ENCODE results near the gene PICK1.

Gene PICK1

DNA sequence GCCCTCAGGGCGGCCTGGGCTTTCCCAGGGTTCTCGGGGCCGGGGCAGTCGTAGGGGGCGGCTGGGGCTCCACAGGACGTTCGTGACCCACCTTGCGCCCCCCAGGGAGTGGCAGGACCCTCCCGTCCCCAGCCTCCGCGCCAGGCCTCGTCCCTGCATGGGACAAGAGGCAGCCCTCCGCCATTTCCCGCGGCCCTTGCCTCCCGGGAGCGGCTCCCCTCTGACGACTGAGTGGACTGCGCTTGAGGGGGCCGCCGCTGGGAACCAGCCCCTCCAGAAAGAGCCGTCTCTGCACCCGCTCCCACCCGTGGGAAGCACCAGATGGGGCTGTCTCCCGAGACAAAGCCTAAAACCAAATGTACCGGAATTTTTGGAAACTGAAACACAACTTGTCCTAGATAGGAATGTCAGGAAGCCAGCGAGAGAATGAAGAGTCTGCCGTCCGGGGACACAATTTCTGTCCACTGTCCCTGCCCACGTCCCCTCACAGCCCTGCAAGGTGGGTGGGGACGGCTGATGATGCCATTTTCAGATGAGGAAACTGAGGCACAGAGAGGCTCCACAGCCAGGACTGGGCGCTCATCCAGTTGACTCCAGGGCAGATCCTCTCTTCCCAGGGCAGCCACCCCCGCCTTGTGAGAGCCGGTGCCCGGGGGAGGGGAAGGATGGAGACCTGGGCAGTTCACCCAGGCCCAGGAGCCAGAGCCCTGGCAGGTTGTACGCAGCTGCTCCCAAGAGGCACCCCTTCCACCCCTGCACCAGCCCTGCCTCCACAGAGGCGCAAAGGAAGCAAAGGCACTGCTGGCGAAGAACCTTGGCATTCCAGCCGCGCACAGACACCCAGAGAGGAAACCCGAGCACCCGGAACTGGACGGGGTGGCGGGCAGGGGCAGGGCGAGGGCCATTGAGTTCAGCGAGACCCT is 18.1 kb upstream of the PICK1 start:
- no peak overlapping the region for H3K27ac ChIP-seq (ENCODE audit: low read depth, low read length)
- no peaks in the 10 kb centered on the region for H3K9me3 ChIP-seq (ENCODE audit: control insufficient read depth in 5 of 5, low read length in 5 of 5)
- no peak overlapping the region for H3K9ac ChIP-seq (ENCODE audit: low read length in 5 of 5)
- H3K4me3 ChIP-seq (ENCODE audit: low read depth in 1 of 5, low read length in 5 of 5): no peak overlapping the region
- no peaks in the 10 kb centered on the region for H3K27me3 ChIP-seq (ENCODE audit: control insufficient read depth in 5 of 5, insufficient read depth in 4 of 5, low read length in 5 of 5)
- H3K4me1 ChIP-seq (ENCODE audit: control insufficient read depth in 5 of 5, insufficient read depth in 5 of 5, low read length in 5 of 5): peaks cover 0 to 29% (median 24%) of the 10 kb centered on the region in 5 donors
- no peaks in the 10 kb centered on the region for H3K36me3 ChIP-seq (ENCODE audit: control insufficient read depth in 5 of 5, insufficient read depth in 5 of 5, low read length in 5 of 5)

DNA sequence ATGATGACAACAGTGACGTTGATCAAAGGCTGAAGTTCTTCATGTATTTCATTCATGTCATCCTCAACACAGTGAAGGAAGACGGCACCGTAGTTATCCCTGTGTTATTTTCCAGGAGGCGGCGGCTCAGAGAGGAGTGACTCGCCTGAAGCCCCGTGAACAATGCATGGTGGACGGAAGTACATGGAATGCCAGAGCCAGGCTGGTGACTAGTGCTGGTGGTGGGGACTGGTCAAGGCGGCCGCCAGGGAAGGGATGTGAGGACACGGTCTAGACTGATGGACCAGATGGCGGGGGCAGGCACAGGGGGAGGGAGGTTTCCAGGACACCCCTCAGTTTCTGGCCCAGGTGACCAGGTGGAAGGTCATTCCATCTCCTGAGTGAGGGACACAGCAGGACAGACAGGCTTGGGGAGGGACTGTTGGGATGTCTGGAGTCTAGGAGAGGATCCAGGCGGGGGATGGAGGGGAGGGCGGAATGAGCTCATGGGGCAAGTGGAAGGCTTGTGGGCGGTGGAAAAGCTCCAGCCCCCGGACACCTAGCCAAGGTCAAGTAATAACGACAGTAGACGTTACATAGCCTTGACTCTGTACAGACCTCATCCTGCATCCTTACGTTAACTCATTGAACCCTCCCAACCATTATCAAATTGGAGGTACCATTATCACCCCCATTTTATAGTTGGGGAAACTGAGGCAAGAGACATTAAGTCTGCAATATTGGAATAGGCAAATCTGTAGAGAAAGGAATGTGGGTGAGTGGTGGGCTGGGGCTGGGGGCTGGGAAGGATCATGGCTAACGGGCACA is 16.0 kb upstream of the PICK1 start:
- no peaks in the 10 kb centered on the region for H3K9me3 ChIP-seq (ENCODE audit: control insufficient read depth in 5 of 5, low read length in 5 of 5)
- no peaks in the 10 kb centered on the region for H3K36me3 ChIP-seq (ENCODE audit: control insufficient read depth in 5 of 5, insufficient read depth in 5 of 5, low read length in 5 of 5)
- H3K27me3 ChIP-seq (ENCODE audit: control insufficient read depth in 5 of 5, insufficient read depth in 4 of 5, low read length in 5 of 5): peaks cover 0 to 3% (median 0%) of the 10 kb centered on the region in 5 donors
- H3K4me3 ChIP-seq (ENCODE audit: low read depth in 1 of 5, low read length in 5 of 5): no peak overlapping the region
- no peak overlapping the region for H3K27ac ChIP-seq (ENCODE audit: low read depth, low read length)
- H3K4me1 ChIP-seq (ENCODE audit: control insufficient read depth in 5 of 5, insufficient read depth in 5 of 5, low read length in 5 of 5): peaks cover 0 to 24% (median 18%) of the 10 kb centered on the region in 5 donors
- H3K9ac ChIP-seq (ENCODE audit: low read length in 5 of 5): no peak overlapping the region

- Histone ChIP-seq H3K4me3 (ENCODE audit: low read depth in 1 of 5, low read length in 5 of 5) (no peak overlapping the region), H3K27me3 (ENCODE audit: control insufficient read depth in 5 of 5, insufficient read depth in 4 of 5, low read length in 5 of 5) (peaks cover 0 to 3% (median 0%) of the 10 kb centered on the region in 5 donors), H3K36me3 (ENCODE audit: control insufficient read depth in 5 of 5, insufficient read depth in 5 of 5, low read length in 5 of 5) (no peaks in the 10 kb centered on the region), H3K9ac (ENCODE audit: low read length in 5 of 5) (no peak overlapping the region), H3K9me3 (ENCODE audit: control insufficient read depth in 5 of 5, low read length in 5 of 5) (no peaks in the 10 kb centered on the region), H3K27ac (ENCODE audit: low read depth, low read length) (no peak overlapping the region), H3K4me1 (ENCODE audit: control insufficient read depth in 5 of 5, insufficient read depth in 5 of 5, low read length in 5 of 5) (peaks cover 0 to 24% (median 16%) of the 10 kb centered on the region in 5 donors)
Measured at GRCh38 chr22:38041760-38042487, 15.3 kb upstream of the PICK1 start.

DNA sequence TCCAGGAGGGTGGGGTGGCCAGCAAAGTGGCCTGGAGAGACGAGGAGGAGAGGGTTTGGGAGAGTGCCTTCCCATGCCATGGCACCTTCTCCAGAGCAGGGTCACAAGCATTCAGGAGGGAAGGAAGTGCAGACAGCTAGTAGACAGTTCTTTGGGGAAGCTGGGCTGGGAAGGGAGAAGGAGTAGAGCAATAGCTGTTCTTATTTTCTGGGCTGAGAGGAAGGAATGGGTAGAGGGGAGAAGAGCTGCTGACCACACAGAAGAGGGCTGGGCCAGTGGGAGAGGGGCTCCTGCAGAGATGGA is 14.8 kb upstream of the PICK1 start:
- Histone ChIP-seq H3K4me3 (ENCODE audit: low read depth in 1 of 5, low read length in 5 of 5) (no peak overlapping the region), H3K36me3 (ENCODE audit: control insufficient read depth in 5 of 5, insufficient read depth in 5 of 5, low read length in 5 of 5) (no peaks in the 10 kb centered on the region), H3K27me3 (ENCODE audit: control insufficient read depth in 5 of 5, insufficient read depth in 4 of 5, low read length in 5 of 5) (peaks cover 0 to 3% (median 0%) of the 10 kb centered on the region in 5 donors), H3K27ac (ENCODE audit: low read depth, low read length) (no peak overlapping the region), H3K9me3 (ENCODE audit: control insufficient read depth in 5 of 5, low read length in 5 of 5) (no peaks in the 10 kb centered on the region), H3K9ac (ENCODE audit: low read length in 5 of 5) (no peak overlapping the region), H3K4me1 (ENCODE audit: control insufficient read depth in 5 of 5, insufficient read depth in 5 of 5, low read length in 5 of 5) (peaks cover 0 to 24% (median 16%) of the 10 kb centered on the region in 5 donors)

GRCh38 chr22:38043151-38044039 is 13.8 kb upstream of the PICK1 start:
- Histone ChIP-seq H3K9ac (ENCODE audit: low read length in 5 of 5) (no peak overlapping the region), H3K9me3 (ENCODE audit: control insufficient read depth in 5 of 5, low read length in 5 of 5) (no peaks in the 10 kb centered on the region), H3K27ac (ENCODE audit: low read depth, low read length) (no peak overlapping the region), H3K4me1 (ENCODE audit: control insufficient read depth in 5 of 5, insufficient read depth in 5 of 5, low read length in 5 of 5) (peaks cover 0 to 24% (median 16%) of the 10 kb centered on the region in 5 donors), H3K4me3 (ENCODE audit: low read depth in 1 of 5, low read length in 5 of 5) (no peak overlapping the region), H3K27me3 (ENCODE audit: control insufficient read depth in 5 of 5, insufficient read depth in 4 of 5, low read length in 5 of 5) (peaks cover 0 to 3% (median 0%) of the 10 kb centered on the region in 5 donors), H3K36me3 (ENCODE audit: control insufficient read depth in 5 of 5, insufficient read depth in 5 of 5, low read length in 5 of 5) (no peaks in the 10 kb centered on the region)

DNA sequence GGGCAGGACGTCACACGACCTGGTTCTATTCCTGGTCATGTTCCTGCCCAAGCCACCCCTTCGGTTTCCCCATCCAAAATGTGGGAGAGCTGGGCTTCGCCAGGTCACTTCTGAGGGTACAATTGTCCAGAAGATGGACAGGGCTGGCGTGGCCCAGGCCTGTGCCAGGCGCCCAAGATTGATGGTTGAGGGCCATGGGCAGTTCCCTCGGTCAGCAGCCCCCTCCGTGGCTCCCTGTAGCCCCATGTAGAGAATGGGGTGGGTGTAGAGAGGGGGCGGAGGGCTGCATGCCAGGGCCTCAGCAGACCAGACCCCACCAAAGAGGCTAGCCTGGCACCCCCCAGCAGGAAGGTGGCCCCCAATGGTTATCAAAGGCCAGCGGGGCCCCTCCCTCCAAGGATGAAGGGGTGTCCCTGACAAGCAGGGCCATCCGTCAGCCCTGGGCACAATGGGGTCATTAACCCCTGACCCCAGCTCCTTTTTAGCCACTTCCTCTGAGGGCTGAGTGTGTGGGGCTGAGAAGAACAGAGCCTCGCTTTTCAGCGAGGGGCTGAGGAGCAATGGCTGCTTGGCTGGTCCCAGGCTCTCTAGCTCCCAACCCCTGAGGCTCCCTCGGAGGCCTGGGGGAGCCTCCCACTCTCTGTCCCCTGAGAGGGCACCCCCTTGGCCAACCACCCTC is 11.0 kb upstream of the PICK1 start:
- H3K27me3 ChIP-seq (ENCODE audit: control insufficient read depth in 5 of 5, insufficient read depth in 4 of 5, low read length in 5 of 5): peaks cover 0 to 9% (median 0%) of the 10 kb centered on the region in 5 donors
- no peaks in the 10 kb centered on the region for H3K9me3 ChIP-seq (ENCODE audit: control insufficient read depth in 5 of 5, low read length in 5 of 5)
- H3K27ac ChIP-seq (ENCODE audit: low read depth, low read length): no peak overlapping the region
- H3K36me3 ChIP-seq (ENCODE audit: control insufficient read depth in 5 of 5, insufficient read depth in 5 of 5, low read length in 5 of 5): no peaks in the 10 kb centered on the region
- peaks cover 0 to 14% (median 8%) of the 10 kb centered on the region in 5 donors for H3K4me1 ChIP-seq (ENCODE audit: control insufficient read depth in 5 of 5, insufficient read depth in 5 of 5, low read length in 5 of 5)
- H3K9ac ChIP-seq (ENCODE audit: low read length in 5 of 5): no peak overlapping the region
- H3K4me3 ChIP-seq (ENCODE audit: low read depth in 1 of 5, low read length in 5 of 5): no peak overlapping the region

- Histone ChIP-seq H3K27ac (ENCODE audit: low read depth, low read length) (no peak overlapping the region), H3K4me1 (ENCODE audit: control insufficient read depth in 5 of 5, insufficient read depth in 5 of 5, low read length in 5 of 5) (peaks cover 0 to 7% (median 5%) of the 10 kb centered on the region in 5 donors), H3K4me3 (ENCODE audit: low read depth in 1 of 5, low read length in 5 of 5) (no peak overlapping the region)
Measured at GRCh38 chr22:38049812-38050619, 7.2 kb upstream of the PICK1 start.

DNA sequence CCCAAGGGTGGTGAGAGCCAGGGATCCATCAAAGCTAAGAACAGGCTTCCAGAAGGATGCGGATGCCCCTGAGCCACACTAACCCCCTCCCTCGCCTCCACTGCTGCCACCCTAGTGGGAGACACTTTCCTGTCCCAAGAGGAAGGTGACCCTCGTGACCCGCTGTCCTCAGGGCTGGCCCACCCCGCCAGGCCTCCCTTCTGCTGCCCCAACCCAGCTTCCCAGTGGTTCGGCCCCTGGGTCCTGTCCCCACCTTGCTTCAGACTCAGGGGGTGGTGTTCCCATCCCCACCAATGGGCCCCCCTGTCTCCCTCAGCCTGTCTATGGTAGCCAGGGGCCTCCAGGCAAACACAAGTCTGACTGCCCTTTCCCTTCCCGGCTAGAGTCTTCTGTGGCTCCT is 6.5 kb upstream of the PICK1 start:
- Histone ChIP-seq H3K9me3 (ENCODE audit: control insufficient read depth in 5 of 5, low read length in 5 of 5) (no peaks in the 10 kb centered on the region), H3K27me3 (ENCODE audit: control insufficient read depth in 5 of 5, insufficient read depth in 4 of 5, low read length in 5 of 5) (peaks cover 0 to 13% (median 2%) of the 10 kb centered on the region in 5 donors), H3K27ac (ENCODE audit: low read depth, low read length) (no peak overlapping the region), H3K9ac (ENCODE audit: low read length in 5 of 5) (no peak overlapping the region), H3K4me3 (ENCODE audit: low read depth in 1 of 5, low read length in 5 of 5) (no peak overlapping the region), H3K36me3 (ENCODE audit: control insufficient read depth in 5 of 5, insufficient read depth in 5 of 5, low read length in 5 of 5) (no peaks in the 10 kb centered on the region), H3K4me1 (ENCODE audit: control insufficient read depth in 5 of 5, insufficient read depth in 5 of 5, low read length in 5 of 5) (peaks cover 0 to 7% (median 5%) of the 10 kb centered on the region in 5 donors)

More at GRCh38 chr22:38049812-38050619, 7.2 kb upstream of the PICK1 start:
- peaks cover 0 to 16% (median 2%) of the 10 kb centered on the region in 5 donors for H3K27me3 ChIP-seq (ENCODE audit: control insufficient read depth in 5 of 5, insufficient read depth in 4 of 5, low read length in 5 of 5)
- no peaks in the 10 kb centered on the region for H3K9me3 ChIP-seq (ENCODE audit: control insufficient read depth in 5 of 5, low read length in 5 of 5)
- no peaks in the 10 kb centered on the region for H3K36me3 ChIP-seq (ENCODE audit: control insufficient read depth in 5 of 5, insufficient read depth in 5 of 5, low read length in 5 of 5)
- no peak overlapping the region for H3K9ac ChIP-seq (ENCODE audit: low read length in 5 of 5)
